Activated CD8-positive, alpha-beta T cell treated with anti-CD3 and anti-CD28 coated beads for 36 hours (primary cell): ENCODE measurements around the gene CDH19. TPM values are rescaled to one million over a fixed set of nuclear protein-coding genes. Genes with fewer than 3 reads are reported as not detected.

ENCODE experiments used
- ATAC-seq: fragments of 200-7000 bp; cut with Tn5 transposase; one replicate; pipeline ENCODE4 v1.10.0; 2021; ENCODE audit warnings: mild to moderate bottlenecking, moderate library complexity
- CTCF ChIA-PET: fragments of 350-600 bp; sonication (Branson Sonifier 250); formaldehyde crosslinking; loops from one replicate; lab custom pipeline; 2021; ENCODE audit warnings: antibody characterized with exemption; lab: Charles Lee
- POLR2A ChIA-PET: fragments of 350-600 bp; sonication (Branson Sonifier 250); formaldehyde crosslinking; loops from one replicate; lab custom pipeline; 2021; ENCODE audit warnings: antibody characterized with exemption; lab: Charles Lee
- DNase-seq: peaks from one replicate; pipeline ENCODE4 v3.0.0-alpha.2; 2020
- H3K27ac Mint-ChIP-seq: one replicate; pipeline ENCODE4 v1.8.0; 2021; ENCODE audit warnings: mild to moderate bottlenecking, mixed read lengths
- H3K27me3 Mint-ChIP-seq: one replicate; pipeline ENCODE4 v1.8.0; 2021; ENCODE audit warnings: mixed read lengths
- H3K36me3 Mint-ChIP-seq: one replicate; pipeline ENCODE4 v1.8.0; 2021; ENCODE audit warnings: low read depth, mixed read lengths
- H3K4me1 Mint-ChIP-seq: one replicate; pipeline ENCODE4 v1.8.0; 2021; ENCODE audit warnings: low read depth, mixed read lengths
- H3K4me3 Mint-ChIP-seq: one replicate; pipeline ENCODE4 v1.8.0; 2021; ENCODE audit warnings: mild to moderate bottlenecking, moderate library complexity, mixed read lengths
- H3K9me3 Mint-ChIP-seq: one replicate; pipeline ENCODE4 v1.8.0; 2021; ENCODE audit warnings: mixed read lengths
- CTCF ChIP-seq: fragments of 200-600 bp; IDR thresholded peaks from one replicate; pipeline ENCODE4 v1.8.0; 2022; ENCODE audit warnings: antibody characterized with exemption, mild to moderate bottlenecking
- intact Hi-C: fragments of 100-400 bp; cut with micrococcal nuclease; formaldehyde crosslinking; loops from one replicate; pipeline ENCODE4 v1.10.0; 2022
- total RNA-seq, 2 experiments: library from RNA; stranded (reverse); gene quantifications; one replicate each; pipeline ENCODE4 v1.2.3, GENCODE V29; 2021

CDH19 gene
- total RNA-seq, 2 experiments from 2014 or later: not detected

GRCh38 chr18:66550366-66550765, 53.5 kb downstream of the CDH19 start:
- POLR2A ChIA-PET: no interaction called here

GRCh38 chr18:66548747-66549146, 55.1 kb downstream of the CDH19 start:
- Mint-ChIP-seq H3K9me3 (peaks cover 9% of the 10 kb centered on the region), H3K4me3 (no peak overlapping the region), H3K27ac (no peak overlapping the region), H3K27me3 (no peaks in the 10 kb centered on the region), H3K4me1 (no peaks in the 10 kb centered on the region), H3K36me3 (no peaks in the 10 kb centered on the region)
- ChIA-PET POLR2A (no interaction called here), CTCF (no interaction called here)
- TF ChIP-seq CTCF: no peak
- DNase-seq (no peak), ATAC-seq (no peak)
- intact Hi-C loops: no loop called here

More at GRCh38 chr18:66550366-66550765, 53.5 kb downstream of the CDH19 start:
- H3K9me3 Mint-ChIP-seq: peaks cover 9% of the 10 kb centered on the region
- TF ChIP-seq CTCF: no peak
- no peaks in the 10 kb centered on the region for H3K36me3 Mint-ChIP-seq
- no peaks in the 10 kb centered on the region for H3K4me1 Mint-ChIP-seq
- no peak overlapping the region for H3K27ac Mint-ChIP-seq
- H3K27me3 Mint-ChIP-seq: no peaks in the 10 kb centered on the region
- intact Hi-C loops: no loop called here
- CTCF ChIA-PET: no interaction called here
- DNase-seq: no peak
- ATAC-seq: no peak
- H3K4me3 Mint-ChIP-seq: no peak overlapping the region

GRCh38 chr18:66534110-66534509, 69.8 kb downstream of the CDH19 start:
- H3K36me3 Mint-ChIP-seq: no peaks in the 10 kb centered on the region
- CTCF ChIA-PET: interaction anchor here (0.7 kb wide), 1 partner anchor 460 kb away, joined by 3 read pairs; no protein-coding TSS in a partner anchor
- POLR2A ChIA-PET: no interaction called here
- no peak overlapping the region for H3K4me3 Mint-ChIP-seq
- H3K27ac Mint-ChIP-seq: no peak overlapping the region
- no peaks in the 10 kb centered on the region for H3K27me3 Mint-ChIP-seq
- intact Hi-C loops: no loop called here
- ATAC-seq: no peak
- DNase-seq: no peak
- H3K9me3 Mint-ChIP-seq: peaks cover 2% of the 10 kb centered on the region
- H3K4me1 Mint-ChIP-seq: no peaks in the 10 kb centered on the region
- no peak for TF ChIP-seq CTCF

- ATAC-seq (no peak), DNase-seq (no peak)
- TF ChIP-seq CTCF: no peak
- ChIA-PET POLR2A (no interaction called here), CTCF (interaction anchor here (0.7 kb wide), 1 partner anchor 460 kb away, joined by 3 read pairs; no protein-coding TSS in a partner anchor)
- intact Hi-C loops: no loop called here
- H3K4me1 Mint-ChIP-seq: no peaks in the 10 kb centered on the region
- no peaks in the 10 kb centered on the region for H3K27me3 Mint-ChIP-seq
- no peak overlapping the region for H3K27ac Mint-ChIP-seq
- H3K9me3 Mint-ChIP-seq: peaks cover under 1% of the 10 kb centered on the region
- H3K36me3 Mint-ChIP-seq: no peaks in the 10 kb centered on the region
- no peak overlapping the region for H3K4me3 Mint-ChIP-seq
Observed at GRCh38 chr18:66533693-66534092, 70.2 kb downstream of the CDH19 start.

GRCh38 chr18:66523219-66523991, 80.5 kb downstream of the CDH19 start:
- intact Hi-C loops: no loop called here
- ATAC-seq (no peak), DNase-seq (no peak)
- Mint-ChIP-seq H3K27me3 (no peaks in the 10 kb centered on the region), H3K36me3 (no peaks in the 10 kb centered on the region), H3K4me1 (no peaks in the 10 kb centered on the region), H3K27ac (no peak overlapping the region), H3K4me3 (no peak overlapping the region), H3K9me3 (no peaks in the 10 kb centered on the region)
- ChIA-PET CTCF (no interaction called here), POLR2A (no interaction called here)
- TF ChIP-seq CTCF: no peak
